H1 (cell line): ENCODE data around the gene ABHD12B. TPM values are rescaled to one million over a fixed set of nuclear protein-coding genes. Genes with fewer than 3 reads are reported as not detected.
A peak's percentile ranks its signal among the peaks of the same experiment; 100 is the strongest.

Experiments used
- CTCF ChIA-PET: fragments of 300-600 bp; sonication (Branson Sonifier 250); formaldehyde crosslinking; loops from one replicate; lab custom pipeline; 2021; ENCODE audit not compliant: partially characterized antibody; lab: Charles Lee
- POLR2A ChIA-PET: fragments of 300-600 bp; sonication (Branson Sonifier 250); formaldehyde crosslinking; loops from one replicate; lab custom pipeline; 2021; ENCODE audit warnings: inconsistent platforms; ENCODE audit not compliant: partially characterized antibody; lab: Charles Lee
- DNase-seq, 2 experiments: peaks; one replicate each; pipeline versions ENCODE4 v3.0.0 to v3.0.0-alpha.2; 2010 to 2022; ENCODE audit warnings: low spot score in 2 of 2, low read depth in 1 of 2, mixed read lengths in 1 of 2
- FAIRE-seq: peaks from 2 replicates; lab custom pipeline; 2011; peaks lifted over from hg19 to GRCh38; lab: Jason Lieb, UNC
- H2AFZ ChIP-seq: 2 replicates; pipeline ENCODE4 v1.8.1; 2012; ENCODE audit warnings: low read length, inconsistent platforms
- H2AK5ac ChIP-seq: 2 replicates; pipeline ENCODE4 v1.6.1; 2013; ENCODE audit warnings: low read depth, low read length
- H2BK120ac ChIP-seq: replicated peaks from 2 replicates; pipeline ENCODE3; 2013; ENCODE audit warnings: low read depth, low read length, inconsistent platforms
- H2BK12ac ChIP-seq: 2 replicates; pipeline ENCODE4 v1.6.1; 2013; ENCODE audit warnings: low read depth, low read length
- H2BK15ac ChIP-seq: 2 replicates; pipeline ENCODE4 v1.6.1; 2013; ENCODE audit warnings: low read length
- H2BK20ac ChIP-seq: 2 replicates; pipeline ENCODE4 v1.6.1; 2013; ENCODE audit warnings: low read length
- H2BK5ac ChIP-seq: 2 replicates; pipeline ENCODE4 v1.6.1; 2013; ENCODE audit warnings: low read depth, low read length
- H3K14ac ChIP-seq: 2 replicates; pipeline ENCODE4 v1.6.1; 2013; ENCODE audit warnings: inconsistent platforms; ENCODE audit not compliant: insufficient read length
- H3K18ac ChIP-seq: 2 replicates; pipeline ENCODE4 v1.6.1; 2013; ENCODE audit warnings: low read length; ENCODE audit errors: extremely low read depth
- H3K23ac ChIP-seq: 2 replicates; pipeline ENCODE4 v1.6.1; 2013; ENCODE audit warnings: inconsistent platforms; ENCODE audit not compliant: insufficient read length
- H3K23me2 ChIP-seq: 2 replicates; pipeline ENCODE4 v1.6.1; 2013; ENCODE audit warnings: low read depth, low read length
- H3K27ac ChIP-seq: 2 replicates; pipeline ENCODE4 v1.6.1; 2011; ENCODE audit warnings: low read depth, low read length, inconsistent platforms
- H3K27me3 ChIP-seq, 4 experiments: replicated peaks in 1 of 4; 1 replicate in 1 of 4; 2 replicates in 3 of 4; pipeline versions ENCODE4 v1.6.1 to v1.8.1; 2011 to 2013; ENCODE audit warnings: low read length in 3 of 4, mild to moderate bottlenecking in 3 of 4, inconsistent platforms in 2 of 4, mixed read lengths in 2 of 4, moderate library complexity in 1 of 4; ENCODE audit not compliant: control insufficient read depth in 3 of 4, insufficient read depth in 3 of 4; ENCODE audit errors: extremely low read depth in 1 of 4
- H3K36me3 ChIP-seq, 4 experiments: 2 replicates each; pipeline versions ENCODE4 v1.6.1 to v1.8.1; 2011 to 2013; ENCODE audit warnings: mild to moderate bottlenecking in 4 of 4, low read length in 3 of 4, moderate library complexity in 2 of 4, control low read depth in 1 of 4, inconsistent platforms in 1 of 4; ENCODE audit not compliant: insufficient read depth in 4 of 4, control insufficient read depth in 2 of 4
- H3K4ac ChIP-seq: replicated peaks from 2 replicates; pipeline ENCODE3; 2013; ENCODE audit warnings: low read length, low read depth, mixed read lengths, inconsistent platforms; ENCODE audit not compliant: insufficient read length
- H3K4me1 ChIP-seq, 4 experiments: replicated peaks in 1 of 4; 1 replicate in 1 of 4; 2 replicates in 3 of 4; pipeline versions ENCODE4 v1.6.1 to v1.8.1; 2011 to 2013; ENCODE audit warnings: low read length in 3 of 4, inconsistent platforms in 2 of 4, mixed read lengths in 1 of 4; ENCODE audit not compliant: insufficient read depth in 4 of 4, control insufficient read depth in 3 of 4
- H3K4me2 ChIP-seq, 2 experiments: 2 replicates each; pipeline versions ENCODE4 v1.6.1 to v1.8.1; 2011 to 2013; ENCODE audit warnings: low read depth in 2 of 2, low read length in 2 of 2, control low read depth in 1 of 2, inconsistent platforms in 1 of 2, mild to moderate bottlenecking in 1 of 2; ENCODE audit not compliant: insufficient read depth in 1 of 2
- H3K4me3 ChIP-seq, 4 experiments: fragments of 200-600, 300-600 bp in 1 of 4; sonication (generic), shearing (Covaris generic), sonication (Bioruptor Twin) in 1 of 4; 2 replicates each; pipeline versions ENCODE4 v1.5.1 to v1.8.1; 2011 to 2016; ENCODE audit warnings: low read length in 4 of 4, low read depth in 3 of 4, control low read depth in 2 of 4, inconsistent platforms in 2 of 4, mild to moderate bottlenecking in 2 of 4, mixed read lengths in 1 of 4, moderate library complexity in 1 of 4; ENCODE audit not compliant: insufficient read depth in 2 of 4; ENCODE audit errors: extremely low read depth in 1 of 4
- H3K56ac ChIP-seq: replicated peaks from 2 replicates; pipeline ENCODE3; 2013; ENCODE audit warnings: low read depth, mild to moderate bottlenecking, mixed read lengths, low read length, inconsistent platforms; ENCODE audit not compliant: insufficient read length
- H3K79me1 ChIP-seq: 2 replicates; pipeline ENCODE4 v1.6.1; 2013; ENCODE audit warnings: low read depth, low read length, control low read depth
- H3K79me2 ChIP-seq, 2 experiments: 2 replicates each; pipeline versions ENCODE4 v1.6.1 to v1.8.1; 2012 to 2013; ENCODE audit warnings: low read length in 2 of 2, mild to moderate bottlenecking in 2 of 2, inconsistent platforms in 1 of 2; ENCODE audit not compliant: insufficient read depth in 2 of 2, control insufficient read depth in 1 of 2
- H3K9ac ChIP-seq, 4 experiments: replicated peaks in 1 of 4; 1 replicate in 1 of 4; 2 replicates in 3 of 4; pipeline versions ENCODE4 v1.6.1 to v1.8.1; 2011 to 2013; ENCODE audit warnings: low read depth in 3 of 4, low read length in 3 of 4, control low read depth in 2 of 4, mild to moderate bottlenecking in 2 of 4, moderate library complexity in 2 of 4, inconsistent platforms in 1 of 4; ENCODE audit errors: extremely low read depth in 1 of 4
- H3K9me3 ChIP-seq, 2 experiments: 2 replicates each; pipeline versions ENCODE4 v1.6.1 to v1.8.1; 2012 to 2013; ENCODE audit warnings: mild to moderate bottlenecking in 2 of 2, moderate library complexity in 2 of 2, control low read depth in 1 of 2, inconsistent platforms in 1 of 2, low read depth in 1 of 2, low read length in 1 of 2, mixed read lengths in 1 of 2; ENCODE audit not compliant: insufficient read depth in 2 of 2
- H4K20me1 ChIP-seq, 2 experiments: replicated peaks in 1 of 2; 2 replicates each; pipeline versions ENCODE3 to v1.8.1; 2011 to 2013; ENCODE audit warnings: inconsistent platforms in 2 of 2, low read length in 2 of 2, mild to moderate bottlenecking in 1 of 2; ENCODE audit not compliant: insufficient read depth in 2 of 2, control insufficient read depth in 1 of 2
- H4K5ac ChIP-seq: 2 replicates; pipeline ENCODE4 v1.6.1; 2013; ENCODE audit warnings: low read length, low read depth, mixed read lengths, inconsistent platforms; ENCODE audit not compliant: insufficient read length
- H4K8ac ChIP-seq: 2 replicates; pipeline ENCODE4 v1.8.0; 2013; ENCODE audit warnings: mild to moderate bottlenecking, moderate library complexity, low read length, inconsistent platforms; ENCODE audit not compliant: insufficient read depth; ENCODE audit errors: extremely low read depth
- H4K91ac ChIP-seq: replicated peaks from 2 replicates; pipeline ENCODE3; 2013; ENCODE audit warnings: low read length, mixed read lengths, inconsistent platforms; ENCODE audit not compliant: insufficient read length
- KDM4A ChIP-seq: IDR thresholded peaks from one replicate; pipeline ENCODE4 v1.7.1; 2012; ENCODE audit warnings: low read depth, mild to moderate bottlenecking, moderate library complexity, low read length, inconsistent platforms; ENCODE audit not compliant: severe bottlenecking
- MAX ChIP-seq: IDR thresholded peaks from 2 replicates; pipeline ENCODE4 v1.6.1; 2012; ENCODE audit warnings: inconsistent platforms
- PHF8 ChIP-seq: fragments of 200-600 bp; sonication (generic); conservative IDR thresholded peaks from 2 replicates; pipeline ENCODE4 v1.7.1; 2012; ENCODE audit warnings: low read depth, mild to moderate bottlenecking, inconsistent platforms, low read length, moderate library complexity
- RNF2 ChIP-seq: fragments of 200-900, 300-1000 bp; sonication (generic); IDR thresholded peaks from 2 replicates; pipeline ENCODE4 v1.7.1; 2016; ENCODE audit warnings: borderline replicate concordance, low read depth, mild to moderate bottlenecking, antibody characterized with exemption, low read length; ENCODE audit not compliant: poor library complexity, severe bottlenecking; ENCODE audit errors: missing control alignments
- SIRT6 ChIP-seq: IDR thresholded peaks from one replicate; pipeline ENCODE4 v1.7.1; 2012; ENCODE audit warnings: low read length, inconsistent platforms
- SP2 ChIP-seq: IDR thresholded peaks from 2 replicates; pipeline ENCODE4 v1.6.1; 2012; ENCODE audit warnings: mild to moderate bottlenecking, low read length, inconsistent platforms
- YY1 ChIP-seq: IDR thresholded peaks from 2 replicates; pipeline ENCODE4 v1.6.1; 2011; ENCODE audit warnings: low read depth, mild to moderate bottlenecking, low read length
- WGBS, 2 experiments: shearing (Covaris generic) in 1 of 2; methylation state at CpG; one replicate each; pipeline versions ENCODE4 v1.1.6 to v1.1.7; 2013 to 2015; ENCODE audit warnings: low lambda C conversion rate in 2 of 2, mixed read lengths in 2 of 2, inconsistent platforms in 1 of 2, low coverage in 1 of 2, missing lambda C conversion rate in 1 of 2; ENCODE audit not compliant: insufficient replicate concordance in 2 of 2, insufficient coverage in 1 of 2, insufficient read length in 1 of 2; ENCODE audit errors: extremely low coverage in 1 of 2, missing lambda C conversion rate in 1 of 2; 5-methylcytosine and 5-hydroxymethylcytosine counted together
- polyA plus RNA-seq, 7 experiments: library from polyadenylated mRNA; depleted of rRNA in 3 of 7; stranded (reverse) in 5 of 7; unstranded in 2 of 7; fragments of >200 nt in 5 of 7; fragments of 200-250 nt in 2 of 7; gene quantifications; 1 replicate in 5 of 7; 2 replicates in 1 of 7; 4 replicates in 1 of 7; pipeline versions ENCODE4 v1.2.1 to v1.2.3, GENCODE V29; 2011 to 2013; ENCODE audit warnings: missing spikeins in 2 of 7, mixed read lengths in 2 of 7
- total RNA-seq: library from RNA; stranded (reverse); fragmentation: NEBNext Ultra II Directional; extraction: Animal tissue kit (Norgen Biotek cat#: 25700); gene quantifications from 2 replicates; pipeline ENCODE4 v1.2.1, GENCODE V29; 2021
- TF ChIP-seq, protein P1 (sequence below): IDR thresholded peaks from 2 replicates; pipeline ENCODE4 v1.6.1; 2011; ENCODE audit warnings: low read length, improper control_type of control experiment

ABHD12B gene
- total and polyA plus RNA-seq, 2 of the 8 experiments (the other 6 are each of a cell fraction or from before 2014, with no cell fraction given) = 4.0 to 102 TPM

GRCh38 chr14:50830932-50831725 lies 40.7 kb upstream of the ABHD12B start, which contains the start of gene NIN:
Gene NIN, minus strand, starts transcription at chr14:50831162. Its CDS starts 9,106 bp downstream, at chr14:50822056.
- ChIA-PET POLR2A (interaction anchor here (1.0 to 3.9 kb wide), 7 partner anchors 9 to 161 kb away, joined by 3 to 23 read pairs (median 4); no protein-coding TSS in a partner anchor), CTCF (interaction anchor here (1.4 to 3.2 kb wide), 4 partner anchors 20 to 55 kb away, joined by 4 to 9 read pairs (median 4); no protein-coding TSS in a partner anchor)
- H3K4me2 ChIP-seq = peak within 1 kb of the TSS; percentile 85 to 96
- H3K14ac ChIP-seq = no peak within 1 kb of the TSS
- DNase-seq = peak in 1 of 2 experiments; percentile 79
- no peaks in the 10 kb centered on the region for H3K79me1 ChIP-seq
- no peak within 1 kb of the TSS for H2AK5ac ChIP-seq
- H4K20me1 ChIP-seq = peaks cover 12 to 16% of the 10 kb centered on the region in 2 experiments
- no peak within 1 kb of the TSS for H2BK120ac ChIP-seq
- 1% methylated on average over 56 of the region's 97 CpGs; no CpG with 5 or more reads in 1 of the 2 experiments for WGBS, 2 experiments
- no peak for FAIRE-seq
- H2BK15ac ChIP-seq = no peak within 1 kb of the TSS; the same call in 1 of the 2 replicates
- H3K9me3 ChIP-seq = no peaks in the 10 kb centered on the region
- peak within 1 kb of the TSS; percentile 41 for H4K5ac ChIP-seq
- peak within 1 kb of the TSS; percentile 31 to 76 (median 63); a peak in 5 of 7 replicates for H3K9ac ChIP-seq
- H2AFZ ChIP-seq = peak within 1 kb of the TSS; percentile 91
- peak within 1 kb of the TSS; percentile 75; the same call in 1 of the 2 replicates for H3K18ac ChIP-seq
- H3K4me3 ChIP-seq = peak within 1 kb of the TSS; percentile 70 to 89 (median 76)
- H3K4me1 ChIP-seq = peaks cover 0 to 13% (median 7%) of the 10 kb centered on the region in 4 experiments; a peak in 5 of 7 replicates
- H3K23ac ChIP-seq = no peak within 1 kb of the TSS
- H3K27me3 ChIP-seq = peaks cover 5 to 55% (median 36%) of the 10 kb centered on the region in 4 experiments
- peak within 1 kb of the TSS; percentile 61; the same call in 1 of the 2 replicates for H3K27ac ChIP-seq
- peak within 1 kb of the TSS; percentile 70; the same call in 1 of the 2 replicates for H2BK12ac ChIP-seq
- H3K4ac ChIP-seq = no peak within 1 kb of the TSS
- H3K23me2 ChIP-seq = peaks cover 17% of the 10 kb centered on the region
- H2BK5ac ChIP-seq = peak within 1 kb of the TSS; percentile 29; the same call in 1 of the 2 replicates
- peak within 1 kb of the TSS; percentile 48 for H4K91ac ChIP-seq
- H3K36me3 ChIP-seq = no peaks in the 10 kb centered on the region
- H3K79me2 ChIP-seq = peaks cover 0 to 23% of the 10 kb centered on the region in 2 experiments; a peak in 2 of 4 replicates
- peak within 1 kb of the TSS; percentile 76 for H4K8ac ChIP-seq
- H2BK20ac ChIP-seq = 0 out of 2 replicates have a peak within 1 kb of the TSS, but pooled peaks have one; percentile 43
- H3K56ac ChIP-seq = peak within 1 kb of the TSS; percentile 67
- TF ChIP-seq MAX (peak; percentile 38; the same call in 1 of the 2 replicates), PHF8 (peak; percentile 65), YY1 (peak; percentile 28; the same call in 1 of the 2 replicates), SP2 (no peak), KDM4A (peak; percentile 96), RNF2 (peak; percentile 31), SIRT6 (no peak)
- TF ChIP-seq, protein P1, sequence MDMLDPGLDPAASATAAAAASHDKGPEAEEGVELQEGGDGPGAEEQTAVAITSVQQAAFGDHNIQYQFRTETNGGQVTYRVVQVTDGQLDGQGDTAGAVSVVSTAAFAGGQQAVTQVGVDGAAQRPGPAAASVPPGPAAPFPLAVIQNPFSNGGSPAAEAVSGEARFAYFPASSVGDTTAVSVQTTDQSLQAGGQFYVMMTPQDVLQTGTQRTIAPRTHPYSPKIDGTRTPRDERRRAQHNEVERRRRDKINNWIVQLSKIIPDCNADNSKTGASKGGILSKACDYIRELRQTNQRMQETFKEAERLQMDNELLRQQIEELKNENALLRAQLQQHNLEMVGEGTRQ = no peak
